ENCODE data around the gene FADS1.
A peak's percentile ranks its signal among the peaks of the same experiment; 100 is the strongest.

The FADS1 gene
- total RNA-seq = 5.8 to 9.9 reads per million in 2 experiments

DNA sequence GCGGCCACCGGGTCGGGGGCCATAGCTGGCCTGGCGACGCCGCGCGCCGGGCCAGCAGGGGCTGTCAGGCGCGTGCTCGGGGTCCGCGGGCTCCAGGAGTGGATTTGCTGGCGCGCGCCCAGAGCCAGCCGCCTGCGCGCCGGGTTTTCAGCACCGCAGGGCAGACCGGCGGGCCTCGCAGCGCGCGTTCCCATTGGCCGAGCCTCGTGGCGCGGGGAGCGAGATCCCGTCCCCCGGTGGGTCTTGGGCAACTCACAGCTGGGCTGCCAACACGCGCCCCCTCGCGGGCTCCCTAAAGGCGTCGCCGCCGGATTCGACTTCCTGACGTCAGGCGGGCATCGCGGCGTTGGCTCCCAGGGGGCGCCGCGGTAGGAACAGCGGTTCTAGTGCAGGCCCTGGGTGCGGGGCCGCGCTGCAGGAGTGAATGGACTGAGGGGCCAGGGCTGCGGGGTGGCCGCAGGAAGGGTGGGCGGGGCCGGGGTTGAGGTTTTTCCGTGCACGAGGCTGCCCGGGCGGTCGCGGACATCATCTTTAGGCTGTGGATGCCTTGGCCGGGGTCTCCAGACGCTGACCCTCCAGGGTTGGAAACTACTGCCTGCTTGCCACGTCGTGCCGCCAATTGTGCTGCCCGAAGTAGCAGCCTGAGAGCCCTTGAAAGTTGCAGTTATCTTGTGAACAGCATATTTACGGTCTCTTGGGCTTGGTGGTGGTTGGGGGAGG, at the start of gene FADS1:
Gene FADS1, minus strand, starts transcription at position 268 of the 720 bp plus-strand sequence. Its CDS starts 74 bp downstream, at position 194.
- peak; percentile 78 for DNase-seq (ENCODE audit: low read depth)

DNA sequence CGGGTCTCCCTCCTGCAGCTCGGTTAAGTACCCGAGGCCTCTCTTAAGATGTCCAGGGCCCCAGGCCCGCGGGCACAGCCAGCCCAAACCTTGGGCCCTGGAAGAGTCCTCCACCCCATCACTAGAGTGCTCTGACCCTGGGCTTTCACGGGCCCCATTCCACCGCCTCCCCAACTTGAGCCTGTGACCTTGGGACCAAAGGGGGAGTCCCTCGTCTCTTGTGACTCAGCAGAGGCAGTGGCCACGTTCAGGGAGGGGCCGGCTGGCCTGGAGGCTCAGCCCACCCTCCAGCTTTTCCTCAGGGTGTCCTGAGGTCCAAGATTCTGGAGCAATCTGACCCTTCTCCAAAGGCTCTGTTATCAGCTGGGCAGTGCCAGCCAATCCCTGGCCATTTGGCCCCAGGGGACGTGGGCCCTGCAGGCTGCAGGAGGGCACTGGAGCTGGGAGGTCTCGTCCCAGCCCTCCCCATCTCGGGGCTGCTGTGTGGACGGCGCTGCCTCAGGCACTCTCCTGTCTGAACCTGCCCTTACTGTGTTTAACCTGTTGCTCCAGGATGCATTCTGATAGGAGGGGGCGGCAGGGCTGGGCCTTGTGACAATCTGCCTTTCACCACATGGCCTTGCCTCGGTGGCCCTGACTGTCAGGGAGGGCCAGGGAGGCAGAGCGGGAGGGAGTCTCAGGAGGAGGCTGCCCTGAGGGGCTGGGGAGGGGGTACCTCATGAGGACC, 49.6 kb upstream of the FADS1 start:
- DNase-seq (ENCODE audit: low read depth) = no peak

DNA sequence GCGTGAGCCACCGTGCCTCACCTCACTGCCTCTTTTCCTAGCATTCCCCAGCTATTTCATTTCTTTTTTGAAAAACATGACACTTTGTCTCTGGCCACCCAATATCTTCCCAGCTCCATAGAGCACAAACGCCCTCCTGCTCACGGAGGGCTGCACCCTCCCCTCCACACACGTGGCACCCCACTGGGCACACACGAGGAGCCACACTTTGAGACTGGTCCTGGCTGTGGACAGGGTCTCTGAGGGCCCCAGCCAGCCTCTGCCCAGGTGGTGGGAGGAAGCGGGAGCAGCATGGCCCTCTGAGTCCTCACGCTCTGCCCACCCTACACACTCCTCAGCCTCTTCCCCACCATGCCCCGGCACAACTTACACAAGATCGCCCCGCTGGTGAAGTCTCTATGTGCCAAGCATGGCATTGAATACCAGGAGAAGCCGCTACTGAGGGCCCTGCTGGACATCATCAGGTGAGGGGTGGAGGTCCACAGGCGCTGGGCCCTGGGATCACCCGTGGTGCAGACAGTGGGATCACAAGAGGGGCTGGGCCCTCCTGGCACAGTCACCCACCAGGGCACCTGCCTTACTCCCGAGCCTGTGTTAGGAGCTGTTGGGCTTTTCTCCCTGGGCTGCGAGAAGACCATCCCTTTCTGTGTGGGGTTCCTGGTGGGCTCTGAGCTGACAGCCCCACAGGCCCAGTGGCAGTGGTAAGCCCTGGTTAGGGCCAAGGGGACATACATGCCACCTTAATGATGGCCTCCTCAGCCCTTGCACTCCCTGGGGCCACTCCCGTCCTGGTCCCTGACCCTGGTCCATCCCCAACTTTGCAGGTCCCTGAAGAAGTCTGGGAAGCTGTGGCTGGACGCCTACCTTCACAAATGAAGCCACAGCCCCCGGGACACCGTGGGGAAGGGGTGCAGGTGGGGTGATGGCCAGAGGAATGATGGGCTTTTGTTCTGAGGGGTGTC, 48.3 kb upstream of the FADS1 start:
- no peak for DNase-seq (ENCODE audit: low read depth)

DNA sequence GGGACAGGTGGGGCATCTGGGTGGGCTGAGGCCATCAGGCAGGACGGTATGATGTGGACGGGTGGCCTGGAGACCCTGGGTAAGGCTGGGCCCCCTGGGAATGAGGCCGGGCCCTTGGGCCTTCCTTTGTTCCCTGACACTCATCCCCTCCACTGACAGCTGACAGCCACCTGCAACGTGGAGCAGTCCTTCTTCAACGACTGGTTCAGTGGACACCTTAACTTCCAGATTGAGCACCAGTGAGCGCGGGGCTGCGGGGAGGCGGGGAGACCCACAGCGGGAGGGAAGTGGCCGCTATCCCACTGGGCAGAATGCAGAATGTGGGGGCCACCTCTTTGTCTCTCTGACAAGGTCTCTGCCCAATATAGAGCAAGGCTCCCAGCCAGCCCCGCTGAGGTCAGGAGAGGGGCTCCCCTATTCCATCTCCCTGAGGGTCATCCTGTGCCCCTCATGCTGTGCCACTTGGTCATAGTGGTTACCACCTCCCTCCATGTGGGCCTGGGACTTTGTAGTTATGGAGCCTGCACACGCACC, 46.8 kb upstream of the FADS1 start:
- DNase-seq (ENCODE audit: low read depth) = no peak

DNA sequence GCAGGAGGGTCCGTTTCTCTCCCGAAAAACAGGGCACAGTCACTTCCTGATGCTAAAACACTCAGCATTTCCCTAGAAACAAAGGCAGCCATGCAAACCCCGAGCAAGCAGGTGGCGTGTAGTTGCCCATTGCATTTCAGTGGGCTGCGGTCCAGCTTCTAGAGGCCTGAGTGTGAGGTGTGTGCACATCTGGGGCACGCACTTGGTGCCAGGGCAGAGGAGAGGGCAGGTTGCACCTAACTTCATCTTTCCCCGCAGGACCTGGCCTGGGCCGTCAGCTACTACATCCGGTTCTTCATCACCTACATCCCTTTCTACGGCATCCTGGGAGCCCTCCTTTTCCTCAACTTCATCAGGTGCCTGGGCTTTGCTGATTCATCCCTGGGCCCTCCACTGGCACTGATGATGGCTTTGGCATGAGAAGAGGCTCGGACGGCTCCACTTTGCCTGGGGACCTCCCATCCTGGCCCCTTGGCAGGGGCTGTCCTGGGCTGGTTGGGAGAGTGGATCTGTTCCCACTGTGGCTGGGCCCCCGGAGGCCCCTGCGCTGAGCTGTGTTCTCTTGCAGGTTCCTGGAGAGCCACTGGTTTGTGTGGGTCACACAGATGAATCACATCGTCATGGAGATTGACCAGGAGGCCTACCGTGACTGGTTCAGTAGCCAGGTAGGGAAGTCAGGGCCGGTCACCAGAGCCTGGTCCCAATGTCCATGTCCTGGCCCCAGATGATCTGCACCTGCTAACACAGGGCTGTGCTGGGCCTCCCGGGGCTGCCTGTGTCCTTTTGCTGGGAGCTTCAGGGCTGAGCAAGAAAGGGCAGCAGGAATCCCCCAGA, 46.1 kb upstream of the FADS1 start:
- no peak for DNase-seq (ENCODE audit: low read depth)

DNA sequence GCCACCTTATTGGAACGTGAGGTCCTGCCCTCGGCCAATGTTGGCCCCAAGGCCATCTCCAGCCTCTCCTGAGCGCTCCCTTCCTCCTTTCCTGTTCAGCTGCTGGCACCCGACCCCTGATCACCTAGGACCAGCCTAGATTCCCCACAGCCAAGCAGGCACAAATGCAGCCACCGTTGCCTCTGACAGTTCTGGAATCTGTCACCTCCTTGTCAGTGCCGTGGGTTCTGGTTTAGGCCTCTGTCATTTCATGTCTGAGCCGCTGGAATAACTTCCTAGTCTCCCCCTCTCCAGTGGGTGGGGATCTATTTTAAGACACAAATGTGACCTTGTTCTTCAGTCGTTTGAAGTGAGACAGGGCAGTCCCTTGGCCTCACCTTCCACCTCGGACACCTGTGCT, 44.8 kb upstream of the FADS1 start:
- DNase-seq (ENCODE audit: low read depth) = no peak

DNA sequence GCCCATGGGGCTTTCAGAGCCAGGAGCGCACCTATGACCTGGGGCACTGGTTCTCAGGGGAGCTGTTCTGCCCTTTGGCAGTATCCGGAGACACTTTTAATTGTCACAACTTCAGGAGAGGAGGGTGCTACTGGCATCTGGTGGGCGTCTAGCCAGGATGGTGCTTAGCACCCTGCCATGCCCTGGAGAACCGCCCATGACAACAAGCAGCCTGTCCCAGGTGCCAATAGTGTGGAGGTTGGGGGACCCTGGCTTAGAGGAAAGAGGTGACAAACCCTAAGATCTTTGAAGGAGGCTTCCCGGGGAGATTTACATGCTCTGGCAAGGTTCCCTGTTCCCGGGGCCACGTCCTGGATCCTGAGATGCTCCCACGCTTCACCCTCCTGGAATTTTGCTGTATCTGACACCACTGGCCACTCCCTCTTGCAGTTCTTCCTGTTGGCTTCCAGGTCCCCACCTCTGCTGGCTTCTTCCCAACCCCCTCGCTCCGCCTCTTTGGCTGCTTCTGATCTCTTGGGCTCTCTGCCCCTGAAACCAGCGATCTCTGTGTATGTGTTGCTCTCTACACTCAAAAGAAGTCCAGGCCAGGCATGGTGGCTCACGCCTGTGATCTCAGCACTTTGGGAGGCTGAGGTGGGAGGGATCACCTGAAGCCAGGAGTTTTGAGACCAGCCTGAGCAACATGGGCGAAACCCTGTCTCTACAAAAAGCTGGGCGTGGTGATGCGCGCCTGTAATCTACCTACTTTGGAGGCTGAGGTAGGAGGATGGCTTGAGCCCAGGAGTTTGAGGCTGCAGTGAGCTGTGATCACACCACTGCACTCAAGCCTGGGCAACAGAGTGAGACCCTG, 43.5 kb upstream of the FADS1 start:
- no peak for DNase-seq (ENCODE audit: low read depth)

DNA sequence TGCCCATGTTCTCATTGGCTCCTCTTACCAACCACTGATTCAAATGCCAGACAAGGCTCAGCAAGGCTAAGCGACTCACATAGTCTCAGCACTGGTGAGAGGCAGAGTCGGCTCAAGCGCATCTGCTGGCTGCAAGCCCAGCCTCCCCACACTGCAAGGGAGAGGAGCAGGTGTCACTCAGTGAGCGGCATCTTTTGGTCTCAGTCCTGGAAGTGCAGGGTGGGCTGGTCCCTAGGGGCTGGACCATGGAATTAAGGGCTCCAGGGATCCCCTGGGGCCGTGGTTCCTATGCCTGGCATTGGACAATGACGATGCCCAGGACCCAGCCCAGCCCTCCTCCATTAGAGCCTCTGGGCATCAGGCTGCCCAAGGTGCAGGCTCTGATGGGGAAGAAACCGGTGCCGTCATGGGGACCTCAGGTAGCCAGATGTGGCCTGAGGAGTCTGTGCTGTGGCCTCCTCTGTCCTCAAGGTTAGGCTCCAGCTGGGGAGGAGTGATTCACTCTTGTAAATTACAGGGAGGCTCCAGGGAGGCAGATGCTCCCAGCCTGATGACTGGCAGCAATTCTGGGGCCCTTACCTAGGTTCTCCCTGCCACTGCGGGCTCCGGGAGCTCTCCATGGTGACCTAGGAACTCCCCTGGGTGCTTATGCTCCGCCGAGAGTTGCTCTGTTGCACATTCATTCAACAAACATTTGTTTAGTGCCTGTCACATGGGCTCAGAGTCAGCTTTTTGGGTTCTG, 39.3 kb upstream of the FADS1 start:
- DNase-seq (ENCODE audit: low read depth) = no peak

DNA sequence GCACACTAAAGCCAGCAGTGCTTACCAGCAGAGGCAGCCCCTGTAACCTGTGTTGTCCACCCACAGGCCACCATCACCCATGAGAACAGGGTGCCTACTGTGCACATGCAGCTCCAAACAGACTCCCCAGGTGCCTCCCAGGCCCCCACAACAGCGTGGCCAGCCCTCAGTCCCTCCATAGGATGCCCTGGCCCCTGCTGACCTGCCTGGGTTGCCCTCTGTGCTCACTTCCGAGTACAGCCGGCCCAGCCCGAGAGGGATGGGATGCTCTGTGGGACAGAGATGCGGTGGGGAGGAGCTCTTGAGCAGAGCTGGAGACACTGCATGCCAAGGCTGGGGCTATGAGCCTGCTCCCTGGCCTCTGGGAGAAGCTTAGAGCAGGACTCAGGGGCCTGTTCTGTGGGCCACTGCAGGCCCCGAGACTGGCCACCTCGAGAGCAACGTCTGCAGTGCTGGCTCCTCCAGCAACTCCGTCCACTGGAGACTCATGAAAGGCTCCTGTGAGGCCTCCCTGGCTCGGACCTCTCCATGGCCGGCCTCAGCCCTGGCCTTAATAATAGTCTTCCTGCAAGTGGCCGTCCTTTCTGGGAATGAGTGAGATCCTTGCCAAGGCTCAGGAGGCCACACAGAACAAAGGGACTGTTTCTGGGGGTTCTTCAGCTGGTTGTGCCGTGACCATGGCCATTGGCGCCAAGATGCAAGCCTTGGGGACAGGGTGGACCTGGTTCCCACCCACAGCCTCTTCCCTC, 38.3 kb upstream of the FADS1 start:
- no peak for DNase-seq (ENCODE audit: low read depth)

DNA sequence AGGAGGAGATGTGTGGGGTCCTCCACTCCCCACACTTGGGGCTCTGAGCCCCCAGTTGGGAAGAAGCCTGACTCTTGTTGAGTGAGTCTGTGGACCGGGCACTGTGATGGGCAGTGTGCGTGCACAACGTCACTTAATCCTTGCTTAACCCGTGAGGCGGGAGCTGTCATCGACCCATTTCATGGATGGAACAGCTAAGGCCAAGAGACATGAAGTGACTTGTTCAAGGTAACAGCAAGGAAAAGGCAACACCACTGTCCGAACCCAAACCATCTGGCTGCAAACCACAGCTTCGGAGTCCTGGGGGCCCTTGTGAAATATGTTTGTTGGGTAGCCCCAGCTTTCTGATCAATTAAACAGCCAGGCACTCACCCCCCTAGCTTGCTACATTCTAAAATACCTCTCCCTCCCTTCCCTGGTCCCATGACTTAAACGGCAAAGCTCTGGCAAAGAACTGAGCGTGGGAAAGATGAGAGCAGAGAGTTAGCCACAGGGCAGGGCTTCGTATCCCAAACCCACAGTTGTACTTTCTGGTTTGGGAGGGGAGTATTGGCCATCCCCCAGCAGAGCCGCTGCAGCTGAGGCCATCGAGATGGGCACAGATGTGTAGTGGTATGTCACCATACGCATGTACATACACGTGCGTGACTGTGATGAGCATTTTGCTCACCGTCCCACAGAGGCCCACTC, 37.5 kb upstream of the FADS1 start:
- DNase-seq (ENCODE audit: low read depth) = no peak

DNA sequence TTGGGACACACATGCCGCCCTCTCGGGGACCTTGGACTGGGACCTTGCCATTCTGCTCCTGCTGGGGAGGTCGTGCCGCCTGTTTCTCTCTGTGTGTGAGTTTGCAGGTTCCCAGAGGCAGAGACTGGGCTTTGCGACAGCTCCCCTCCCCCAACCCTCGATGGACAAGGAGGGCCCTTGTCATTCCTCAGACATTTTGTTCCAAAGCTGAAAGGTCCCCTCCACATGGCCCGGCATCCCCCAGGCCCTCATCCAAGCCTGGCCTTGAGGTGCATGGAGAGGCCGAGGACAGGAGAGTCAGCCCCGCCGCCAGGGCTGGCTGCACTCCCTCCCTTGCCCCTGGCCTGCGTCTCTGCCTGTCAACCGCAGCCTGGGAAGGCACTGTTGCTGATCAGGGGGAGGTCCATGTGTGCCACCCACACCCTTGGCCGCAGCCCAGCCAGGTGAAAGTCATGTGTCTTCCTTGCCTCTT, 36.9 kb upstream of the FADS1 start:
- DNase-seq (ENCODE audit: low read depth) = no peak

DNA sequence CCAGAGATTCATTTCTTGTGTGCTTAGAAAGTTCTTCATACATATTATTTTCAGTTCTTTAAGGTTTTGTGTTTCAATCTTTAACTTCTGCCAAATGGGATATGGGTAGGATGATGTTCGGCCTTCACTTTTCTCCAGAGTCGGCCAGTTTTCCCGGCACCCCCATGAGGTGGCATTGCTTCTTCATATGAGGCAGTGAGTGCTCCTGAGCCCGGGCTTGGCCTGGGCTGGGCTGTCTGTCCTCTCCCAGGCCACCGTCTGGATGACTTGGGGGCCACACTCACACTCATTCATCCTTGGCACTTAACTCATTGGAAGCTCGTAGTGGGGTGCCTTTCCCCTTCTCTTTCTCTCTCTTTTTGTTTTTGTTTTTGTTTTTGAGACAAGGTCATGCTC, 35.1 kb upstream of the FADS1 start:
- no peak for DNase-seq (ENCODE audit: low read depth)

DNA sequence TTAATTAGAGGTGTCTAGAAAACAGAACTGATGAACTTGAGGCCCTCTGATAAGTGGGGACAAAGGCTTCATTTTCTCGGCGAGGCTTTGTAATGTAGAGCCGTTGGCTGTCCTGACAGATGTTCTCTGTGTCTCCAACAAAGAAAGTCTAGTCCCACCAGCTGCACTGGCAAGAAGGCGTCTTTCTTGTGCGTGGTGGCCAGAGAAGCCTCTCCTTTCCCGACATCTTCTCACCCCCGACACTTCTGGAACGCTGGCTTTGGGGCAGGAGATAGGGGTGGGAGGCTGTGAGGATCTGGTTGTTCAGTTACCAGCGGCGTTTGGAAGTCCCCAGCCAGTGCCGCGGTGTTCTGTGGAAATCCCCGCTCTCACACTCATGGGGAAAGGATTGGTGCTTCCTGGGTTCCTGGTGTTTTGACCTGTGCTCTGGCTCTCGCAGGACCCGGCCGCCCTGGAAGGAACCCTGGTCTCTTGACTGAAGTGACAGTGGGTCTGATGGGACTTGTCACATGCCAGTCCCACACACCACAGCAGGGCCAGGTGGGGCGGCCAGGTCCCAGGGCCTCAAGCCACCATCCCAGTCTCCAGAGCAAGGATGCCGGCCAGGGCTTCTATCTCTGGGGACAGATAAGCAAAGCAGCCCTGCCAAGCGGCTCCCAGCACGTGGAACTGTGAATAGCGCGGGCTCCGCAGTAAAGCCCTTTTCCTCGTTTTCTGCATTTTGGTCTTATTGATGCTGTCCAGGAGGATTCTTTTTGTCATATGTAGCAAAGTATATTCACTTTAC, 34.5 kb upstream of the FADS1 start:
- no peak for DNase-seq (ENCODE audit: low read depth)

DNA sequence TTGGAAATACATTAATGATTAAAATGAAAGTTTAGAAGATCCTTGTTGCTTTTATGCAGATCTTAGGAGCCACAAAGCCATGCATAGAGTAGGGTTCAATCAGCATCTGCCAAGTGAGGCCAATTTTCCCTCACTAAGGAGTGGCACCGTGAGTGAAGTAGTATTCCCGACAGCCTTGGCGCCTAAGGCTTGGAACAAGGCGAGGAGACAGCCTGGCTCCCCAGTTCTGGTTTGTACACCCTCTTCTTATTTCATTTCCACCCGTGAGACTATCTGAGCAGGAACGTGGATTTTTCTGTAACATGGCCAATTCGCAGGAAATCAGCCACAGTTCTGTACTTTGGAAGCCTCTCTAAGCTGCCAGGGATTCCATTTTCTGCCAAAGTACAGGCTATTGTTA, 33.9 kb upstream of the FADS1 start:
- DNase-seq (ENCODE audit: low read depth) = no peak

DNA sequence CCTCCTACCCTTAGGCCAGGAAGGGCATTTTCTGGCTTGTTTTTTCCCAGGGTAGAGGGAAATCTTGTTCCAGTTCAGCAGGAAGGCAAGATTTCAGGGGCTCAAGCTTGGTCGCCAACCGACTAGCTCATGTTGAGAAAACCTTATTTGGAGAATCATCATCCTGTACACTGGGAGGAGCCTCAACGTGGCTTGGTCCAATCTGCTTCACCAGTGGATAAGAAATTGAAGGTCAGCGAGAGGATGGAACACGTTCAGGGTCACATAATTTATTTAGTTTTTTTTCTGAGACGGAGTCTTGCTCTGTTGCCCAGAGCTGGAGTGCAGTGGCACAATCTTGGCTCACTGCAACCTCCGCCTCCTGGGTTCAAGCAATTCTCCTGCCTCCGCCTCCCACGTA, 31.8 kb upstream of the FADS1 start:
- no peak for DNase-seq (ENCODE audit: low read depth)

DNA sequence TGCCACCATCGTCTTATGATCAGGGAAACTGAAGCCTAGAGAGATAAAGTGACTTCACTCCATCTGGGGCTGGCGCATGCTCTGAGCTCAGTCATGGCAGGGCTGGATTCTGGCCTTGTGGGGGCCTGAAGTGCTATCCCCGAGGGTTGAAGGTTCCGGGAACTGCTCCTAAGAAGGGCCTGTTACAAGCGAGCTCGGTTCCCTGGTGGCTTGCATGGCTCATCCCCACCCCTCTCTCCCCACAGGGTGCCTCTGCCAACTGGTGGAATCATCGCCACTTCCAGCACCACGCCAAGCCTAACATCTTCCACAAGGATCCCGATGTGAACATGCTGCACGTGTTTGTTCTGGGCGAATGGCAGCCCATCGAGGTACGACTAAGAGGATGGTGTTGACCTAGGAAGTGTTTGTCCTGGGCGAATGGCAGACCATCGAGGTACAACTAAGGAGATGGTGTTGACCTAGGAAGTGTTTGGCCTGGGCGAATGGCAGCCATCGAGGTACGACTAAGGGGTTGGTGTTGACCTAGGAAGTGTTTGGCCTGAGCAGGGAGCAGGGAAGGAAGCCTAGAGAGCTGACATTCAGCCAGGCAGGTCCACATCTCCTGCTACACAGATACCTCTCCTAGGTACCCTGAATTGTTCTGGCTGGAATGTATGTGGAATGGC, 31.2 kb upstream of the FADS1 start:
- DNase-seq (ENCODE audit: low read depth) = no peak
